HG02642 (cell line): ENCODE measurements around the gene SMOC2.

Experiments used
- ATAC-seq: cut with Tn5 transposase; IDR thresholded peaks from one replicate; pipeline ENCODE4 v1.9.1; 2021; ENCODE audit warnings: mild to moderate bottlenecking; ENCODE audit not compliant: unreplicated experiment, poor library complexity

SMOC2 gene

GRCh38 chr6:168439794-168440450 is 1.1 kb upstream of the SMOC2 start:
- ATAC-seq: no peak

DNA sequence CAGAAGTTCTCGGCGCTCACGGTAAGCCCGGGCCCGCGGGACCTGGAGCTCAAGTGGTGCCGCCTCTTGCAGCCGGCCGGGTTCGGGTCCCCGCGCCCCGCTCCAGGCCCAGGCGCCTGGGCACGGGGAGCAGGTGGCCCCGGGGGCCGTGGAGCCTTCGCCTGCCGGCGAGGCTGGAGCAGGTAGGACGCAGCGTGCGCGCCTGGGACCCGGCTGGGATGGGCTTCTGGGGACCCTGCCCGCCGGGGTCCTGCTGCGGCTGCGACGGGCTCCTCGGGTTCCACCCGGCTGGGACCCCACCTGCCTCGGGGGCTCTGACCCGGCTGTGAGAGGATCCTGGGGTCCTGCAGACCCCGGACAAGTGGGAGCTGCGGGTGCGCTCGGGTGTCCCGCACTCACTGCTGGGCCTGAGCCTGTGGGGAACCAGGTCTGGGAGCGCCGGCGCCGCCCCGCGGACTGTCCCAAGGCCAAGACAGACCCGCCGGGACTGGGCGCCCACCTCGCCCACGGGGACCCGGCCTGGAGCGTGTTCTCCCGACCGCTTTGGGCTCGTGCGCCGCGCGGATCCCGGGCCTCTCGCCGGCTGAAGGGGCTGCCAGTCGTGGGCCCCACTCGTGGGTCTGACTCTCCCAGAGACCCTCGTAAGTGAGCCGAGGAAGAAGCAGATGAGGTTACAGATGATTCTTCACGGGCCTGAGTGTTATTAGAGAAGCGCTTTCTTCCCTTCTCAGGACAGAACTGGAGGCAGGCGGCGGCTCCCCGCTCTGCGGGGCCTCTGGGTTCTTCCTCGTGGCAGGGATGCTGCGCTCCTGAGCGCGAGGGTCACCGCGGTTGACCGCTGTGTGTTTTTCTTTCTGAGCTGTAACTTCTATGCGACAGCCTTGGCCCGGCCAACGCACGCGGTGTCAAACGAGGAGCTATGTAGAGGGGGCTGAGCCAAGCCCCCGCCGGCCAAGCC is 729 bp downstream of the SMOC2 start:
- ATAC-seq: no peak

DNA sequence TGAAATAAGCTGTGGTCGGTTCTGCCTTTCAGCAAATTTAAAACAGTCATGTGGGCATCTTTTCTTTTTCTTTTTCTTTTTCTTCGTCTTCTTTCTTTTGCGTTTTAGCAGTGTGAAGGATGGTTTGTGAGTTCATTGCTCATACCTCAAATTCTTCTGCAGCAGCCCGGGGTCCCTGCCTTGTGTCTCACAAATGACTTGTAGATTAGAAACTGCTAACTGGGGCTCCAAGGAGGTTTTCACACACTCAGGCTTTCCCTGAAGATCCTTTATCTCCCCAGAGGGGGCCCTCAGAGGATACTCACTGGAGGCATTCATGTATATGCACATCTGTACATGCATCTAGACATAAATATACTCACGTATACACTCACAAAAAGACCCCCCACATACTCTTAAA is 1.7 kb downstream of the SMOC2 start:
- ATAC-seq: no peak

GRCh38 chr6:168447282-168447681 is 6.3 kb downstream of the SMOC2 start:
- ATAC-seq: no peak

GRCh38 chr6:168447700-168448099 is 6.7 kb downstream of the SMOC2 start:
- ATAC-seq: no peak

GRCh38 chr6:168448243-168448855 is 7.4 kb downstream of the SMOC2 start:
- no peak for ATAC-seq

DNA sequence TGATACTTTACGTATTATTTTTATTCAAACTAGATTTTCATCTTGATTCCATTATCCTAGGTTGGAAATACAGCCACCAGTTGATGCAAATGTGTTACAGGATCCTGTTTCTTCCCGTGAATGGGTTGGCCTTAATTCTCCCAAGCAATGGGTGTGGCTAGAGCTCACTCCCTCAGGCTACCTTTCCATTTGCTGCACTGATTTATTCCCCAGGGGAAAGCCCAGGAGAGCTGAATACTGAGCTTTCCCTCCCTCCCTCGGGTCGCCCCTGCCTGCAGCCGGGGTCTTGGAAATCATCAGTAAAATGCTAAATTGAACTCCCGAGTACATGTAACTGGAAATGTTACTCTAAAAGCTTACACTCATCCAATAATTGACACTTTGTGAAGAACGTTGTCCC is 9.9 kb downstream of the SMOC2 start:
- no peak for ATAC-seq

- ATAC-seq: no peak
Observed at GRCh38 chr6:168451805-168452517, 11.0 kb downstream of the SMOC2 start.

DNA sequence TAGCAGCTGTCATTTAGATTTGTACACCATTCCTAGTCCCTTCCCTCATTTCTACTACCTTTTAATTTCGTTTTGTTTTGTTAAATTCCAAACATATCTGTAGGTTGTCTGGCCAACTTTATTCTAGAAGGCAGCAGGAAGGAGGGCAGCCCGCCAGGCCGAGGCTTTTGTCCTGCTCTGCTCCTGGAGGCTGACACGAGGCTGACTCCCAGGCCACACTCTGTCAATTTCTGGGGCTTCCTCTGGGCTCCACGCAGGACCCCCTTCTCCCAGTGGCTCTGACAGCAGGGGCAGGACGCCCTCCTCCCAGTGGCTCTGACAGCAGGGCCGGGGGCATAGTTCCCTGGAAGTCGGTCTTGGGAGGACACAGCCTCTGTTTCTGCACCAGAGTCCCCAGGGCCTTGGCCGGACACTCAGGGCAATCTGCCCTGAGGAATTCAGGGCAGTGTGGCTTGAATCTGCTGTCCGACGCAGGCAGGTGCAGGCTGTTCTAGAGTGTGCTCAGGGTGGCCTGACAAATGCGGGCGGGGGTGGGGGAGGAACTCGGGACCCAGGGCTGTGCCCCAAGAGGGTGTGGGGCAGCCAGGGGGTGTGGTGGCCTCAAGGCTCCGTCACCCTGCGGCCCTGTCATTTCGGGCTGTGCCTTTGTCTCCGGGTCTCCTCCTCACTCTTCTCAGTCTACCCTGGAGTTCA is 11.8 kb downstream of the SMOC2 start:
- no peak for ATAC-seq

DNA sequence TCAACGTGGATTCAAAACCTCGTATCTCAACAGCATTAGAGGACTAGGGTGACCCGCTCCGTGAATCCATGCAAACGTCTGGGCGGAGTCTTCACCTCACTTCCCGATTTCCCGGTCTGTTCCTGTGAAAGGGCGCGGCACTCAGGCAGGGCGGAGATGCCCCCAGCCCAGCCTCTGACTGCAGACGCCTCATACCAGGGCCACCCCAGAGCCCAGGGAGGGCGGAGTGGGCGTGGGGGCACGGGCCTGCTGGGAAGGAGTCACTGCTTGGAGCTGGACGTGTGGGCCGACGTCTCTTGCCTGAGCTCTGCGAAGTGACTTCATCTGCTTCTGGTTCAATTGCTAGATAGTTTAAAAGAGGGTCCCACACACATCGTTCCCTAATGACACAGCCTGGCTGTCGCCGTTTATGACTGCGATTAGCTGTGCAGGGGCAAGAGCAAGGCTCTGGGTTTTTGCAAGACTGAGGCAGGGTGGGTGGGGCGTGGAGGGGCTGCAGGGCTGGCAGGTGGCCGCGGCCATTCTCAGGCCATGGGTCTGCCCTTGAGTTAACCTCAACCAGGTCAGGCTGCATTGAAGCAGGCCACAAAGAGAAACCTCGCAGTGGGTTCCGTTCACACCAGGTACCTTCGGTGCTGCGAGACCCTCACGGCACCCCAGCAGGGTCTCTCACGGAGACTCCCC is 15.0 kb downstream of the SMOC2 start:
- ATAC-seq: no peak

DNA sequence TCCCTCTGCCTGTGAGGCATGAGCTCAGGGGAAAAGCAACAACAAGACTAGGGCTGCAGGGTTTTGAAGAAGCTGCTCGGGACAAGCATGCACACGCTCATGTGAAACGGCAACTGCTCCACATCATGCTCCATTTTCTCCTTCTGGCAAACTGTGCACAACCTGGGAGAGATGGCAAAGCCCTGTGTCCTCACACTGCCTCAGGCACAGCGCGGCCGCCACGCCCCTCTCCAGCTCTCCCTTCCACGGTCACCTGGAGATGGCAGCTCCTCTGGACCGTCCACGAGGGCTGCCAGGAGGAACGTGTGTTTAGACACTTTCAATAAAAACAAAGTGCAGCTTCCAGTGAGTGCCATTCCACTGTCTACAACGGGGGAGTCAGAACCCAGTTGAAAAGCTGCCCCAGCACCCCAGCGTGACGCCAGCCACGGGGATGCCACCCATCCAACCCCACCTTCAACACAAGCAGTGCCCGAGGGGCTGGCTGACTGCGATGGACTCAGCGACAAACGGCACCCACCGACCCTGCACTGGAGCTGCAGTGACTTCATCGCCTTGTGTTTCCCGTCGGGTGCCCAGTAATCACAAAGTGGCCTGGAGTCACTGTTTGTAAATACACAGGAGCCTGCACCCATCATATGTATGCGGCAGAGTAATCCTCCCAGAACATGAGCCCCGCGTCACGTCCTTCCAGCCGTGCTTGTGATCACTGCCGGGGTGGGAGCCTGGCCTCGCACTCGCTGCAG is 16.1 kb downstream of the SMOC2 start:
- ATAC-seq: no peak

- ATAC-seq: no peak
Observed at GRCh38 chr6:168457653-168457934, 16.6 kb downstream of the SMOC2 start.

GRCh38 chr6:168458101-168458500 is 17.1 kb downstream of the SMOC2 start:
- ATAC-seq: no peak

GRCh38 chr6:168459572-168459971 is 18.6 kb downstream of the SMOC2 start:
- ATAC-seq: no peak

DNA sequence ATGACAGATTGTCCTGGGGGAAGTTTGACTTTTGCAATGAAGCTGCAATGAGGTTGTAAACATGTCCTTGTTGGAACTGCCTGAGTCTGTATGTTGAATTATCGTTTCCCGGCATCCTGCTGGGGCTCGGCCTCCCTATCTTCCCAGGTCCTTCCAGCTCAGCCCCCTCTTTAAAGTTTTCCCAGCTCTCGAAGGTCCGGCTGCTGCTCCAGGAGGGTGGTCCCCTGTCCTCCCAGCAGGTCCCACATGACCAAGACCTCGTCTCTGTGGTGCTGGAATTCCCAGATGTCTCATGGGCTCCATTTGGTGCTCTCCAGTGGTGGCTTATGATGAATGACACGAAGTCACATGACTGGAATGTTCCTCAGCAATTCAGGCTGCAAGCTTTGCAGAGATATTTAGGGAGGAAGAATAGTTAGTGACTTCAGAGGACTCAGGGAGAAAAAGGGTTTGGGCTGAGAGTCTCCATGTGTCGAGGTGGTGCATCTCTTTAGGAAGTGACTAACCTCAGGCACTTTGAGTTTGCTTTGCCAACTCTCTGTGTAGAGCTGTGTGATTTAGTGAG is 21.4 kb downstream of the SMOC2 start:
- no peak for ATAC-seq

DNA sequence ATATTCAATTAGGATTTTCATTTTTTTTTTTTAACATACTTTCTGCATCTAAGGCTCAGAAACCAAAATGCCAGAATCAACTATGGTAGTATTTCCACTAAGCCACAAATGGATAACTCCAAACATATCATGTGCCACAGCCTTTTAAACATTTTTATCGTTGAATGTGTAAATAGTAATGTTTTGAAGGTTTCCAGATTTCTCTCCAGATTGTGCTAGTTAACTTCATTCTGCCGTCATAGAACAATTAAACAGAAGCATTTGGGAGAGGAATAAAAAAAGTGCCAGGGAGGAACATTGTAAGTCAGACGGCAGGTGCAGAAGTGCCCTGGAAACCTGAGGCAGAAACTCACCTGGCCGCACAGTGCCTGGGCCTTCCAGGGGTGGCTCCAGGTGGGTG is 23.6 kb downstream of the SMOC2 start:
- no peak for ATAC-seq

DNA sequence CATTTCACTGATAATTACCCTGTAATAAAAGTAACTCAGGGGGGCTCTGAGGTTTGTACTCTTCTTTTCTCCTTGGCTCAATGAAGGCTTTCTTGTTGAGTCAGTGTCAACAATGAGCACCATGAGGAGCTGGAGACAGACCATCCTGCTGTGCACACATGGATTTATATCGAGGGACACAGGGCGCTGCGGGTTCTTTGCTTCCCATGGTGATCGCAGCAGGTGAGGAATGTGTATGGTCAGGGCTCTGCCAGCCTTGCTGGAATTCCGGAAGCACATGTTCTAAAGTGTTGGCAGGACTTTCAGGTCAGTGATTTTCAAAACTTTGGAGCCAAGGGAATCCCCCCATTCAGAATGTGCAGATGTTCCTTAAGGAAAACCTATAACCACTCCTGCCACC is 27.1 kb downstream of the SMOC2 start:
- no peak for ATAC-seq

DNA sequence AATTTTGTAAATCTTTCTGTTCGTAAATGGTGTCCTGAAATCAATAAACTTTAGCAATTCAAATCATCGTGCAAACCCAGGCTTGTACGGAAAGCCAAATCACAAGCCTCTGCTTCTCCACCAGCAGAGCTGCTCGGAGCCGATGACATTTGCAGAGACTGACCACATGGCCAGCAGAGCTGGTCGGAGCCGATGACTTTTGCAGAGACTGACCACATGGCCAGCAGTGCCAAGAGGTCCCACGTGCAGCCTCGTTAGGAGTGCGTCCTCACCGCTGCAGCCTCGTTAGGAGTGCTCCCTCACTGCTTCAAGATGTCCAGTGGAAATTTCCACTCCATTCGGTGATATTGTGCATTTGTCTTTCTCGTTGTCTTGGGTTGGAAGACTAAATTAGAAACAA is 28.5 kb downstream of the SMOC2 start:
- no peak for ATAC-seq

- no peak for ATAC-seq
Observed at GRCh38 chr6:168469926-168470325, 28.9 kb downstream of the SMOC2 start.
